WTC11 (cell line): ENCODE data around the gene DBN1. TPM values are rescaled to one million over a fixed set of nuclear protein-coding genes. Genes with fewer than 3 reads are reported as not detected.

Experiments
- ATAC-seq: fragments of 200-7000 bp; cut with Tn5 transposase; 2 replicates; pipeline ENCODE4 v1.10.0; 2021; ENCODE audit warnings: mild to moderate bottlenecking, moderate library complexity
- CTCF ChIA-PET: fragments of 300-600 bp; sonication (Branson Sonifier 250); formaldehyde crosslinking; loops from one replicate; lab custom pipeline; 2021; ENCODE audit warnings: antibody characterized with exemption; lab: Charles Lee
- POLR2A ChIA-PET: fragments of 350-600 bp; sonication (Branson Sonifier 250); formaldehyde crosslinking; loops from one replicate; lab custom pipeline; 2021; ENCODE audit warnings: antibody characterized with exemption; lab: Charles Lee
- DNase-seq: peaks from one replicate; pipeline ENCODE4 v3.0.0; 2021; ENCODE audit warnings: low spot score
- H3K27ac Mint-ChIP-seq: 2 replicates; pipeline ENCODE4 v1.8.0; 2021; ENCODE audit warnings: mixed read lengths
- H3K27me3 Mint-ChIP-seq: 2 replicates; pipeline ENCODE4 v1.8.0; 2021; ENCODE audit warnings: low read depth, mild to moderate bottlenecking, moderate library complexity, mixed read lengths
- H3K36me3 Mint-ChIP-seq: 2 replicates; pipeline ENCODE4 v1.8.0; 2021; ENCODE audit warnings: mixed read lengths
- H3K4me1 Mint-ChIP-seq: 2 replicates; pipeline ENCODE4 v1.8.0; 2022; ENCODE audit warnings: mixed read lengths
- H3K4me3 Mint-ChIP-seq: 2 replicates; pipeline ENCODE4 v1.8.0; 2021; ENCODE audit warnings: mild to moderate bottlenecking, moderate library complexity, mixed read lengths
- H3K9me3 Mint-ChIP-seq: 2 replicates; pipeline ENCODE4 v1.8.0; 2021; ENCODE audit warnings: mixed read lengths
- CBFB ChIP-seq: sonication (generic); formaldehyde crosslinking; IDR thresholded peaks from 2 replicates; pipeline ENCODE4 v1.8.1; 2022; ENCODE audit warnings: mild to moderate bottlenecking, low read depth, missing genetic modification reagents
- E2F1 ChIP-seq: sonication (generic); formaldehyde crosslinking; IDR thresholded peaks from 2 replicates; pipeline ENCODE4 v1.8.0; 2022; ENCODE audit warnings: mild to moderate bottlenecking, missing genetic modification reagents
- E2F5 ChIP-seq: sonication (generic); formaldehyde crosslinking; IDR thresholded peaks from 2 replicates; pipeline ENCODE4 v1.8.1; 2022; ENCODE audit warnings: mild to moderate bottlenecking, moderate library complexity, missing genetic modification reagents
- FOXP1 ChIP-seq: sonication (generic); formaldehyde crosslinking; IDR thresholded peaks from 2 replicates; pipeline ENCODE4 v1.8.0; 2022; ENCODE audit warnings: missing genetic modification reagents, mild to moderate bottlenecking, moderate library complexity, borderline replicate concordance
- GTF2I ChIP-seq: fragments of 250-450 bp; sonication (Bioruptor Pico); conservative IDR thresholded peaks from 2 replicates; pipeline ENCODE4 v1.4.0; 2021; ENCODE audit warnings: mild to moderate bottlenecking
- JAZF1 ChIP-seq: fragments of 250-450 bp; sonication (Bioruptor Pico); IDR thresholded peaks from 2 replicates; pipeline ENCODE4 v1.9.0; 2021; ENCODE audit warnings: moderate library complexity, mild to moderate bottlenecking, inconsistent platforms
- KAT7 ChIP-seq: sonication (generic); formaldehyde crosslinking; IDR thresholded peaks from 2 replicates; pipeline ENCODE4 v1.8.1; 2023; ENCODE audit warnings: missing genetic modification reagents, mild to moderate bottlenecking, borderline replicate concordance
- NFATC4 ChIP-seq: fragments of 250-450 bp; sonication (Bioruptor Pico); IDR thresholded peaks from 2 replicates; pipeline ENCODE4 v1.9.0; 2021; ENCODE audit warnings: mild to moderate bottlenecking
- OVOL2 ChIP-seq: fragments of 250-450 bp; sonication (Bioruptor Pico); IDR thresholded peaks from 2 replicates; pipeline ENCODE4 v1.9.0; 2021; ENCODE audit warnings: mild to moderate bottlenecking, borderline replicate concordance
- PRDM15 ChIP-seq: sonication (generic); formaldehyde crosslinking; IDR thresholded peaks from 2 replicates; pipeline ENCODE4 v1.8.0; 2022; ENCODE audit warnings: missing genetic modification reagents
- RORB ChIP-seq: fragments of 250-450 bp; sonication (Bioruptor Pico); IDR thresholded peaks from 2 replicates; pipeline ENCODE4 v1.9.0; 2021; ENCODE audit warnings: mild to moderate bottlenecking
- SP1 ChIP-seq: sonication (generic); formaldehyde crosslinking; conservative IDR thresholded peaks from 2 replicates; pipeline ENCODE4 v1.8.1; 2022; ENCODE audit warnings: missing genetic modification reagents
- TCF7 ChIP-seq: sonication (generic); formaldehyde crosslinking; IDR thresholded peaks from 2 replicates; pipeline ENCODE4 v1.8.0; 2022; ENCODE audit warnings: mild to moderate bottlenecking, low read depth, missing genetic modification reagents, moderate library complexity
- TEAD1 ChIP-seq: sonication (generic); formaldehyde crosslinking; IDR thresholded peaks from 2 replicates; pipeline ENCODE4 v1.8.0; 2022; ENCODE audit warnings: mild to moderate bottlenecking, missing genetic modification reagents
- ZBTB21 ChIP-seq: sonication (generic); formaldehyde crosslinking; IDR thresholded peaks from 2 replicates; pipeline ENCODE4 v1.8.1; 2023; ENCODE audit warnings: mild to moderate bottlenecking, missing genetic modification reagents, borderline replicate concordance
- ZNF121 ChIP-seq: sonication (generic); formaldehyde crosslinking; IDR thresholded peaks from 2 replicates; pipeline ENCODE4 v1.8.0; 2023; ENCODE audit warnings: missing genetic modification reagents
- ZNF219 ChIP-seq: sonication (generic); formaldehyde crosslinking; IDR thresholded peaks from 2 replicates; pipeline ENCODE4 v1.8.0; 2023; ENCODE audit warnings: missing genetic modification reagents, mild to moderate bottlenecking, borderline replicate concordance
- ZNF263 ChIP-seq: sonication (generic); formaldehyde crosslinking; IDR thresholded peaks from 2 replicates; pipeline ENCODE4 v1.8.1; 2022; ENCODE audit warnings: low read depth, mild to moderate bottlenecking, moderate library complexity, missing genetic modification reagents
- total RNA-seq: library from RNA; stranded (reverse); gene quantifications from 3 replicates; pipeline ENCODE4 v1.2.3, GENCODE V29; 2021
- TF ChIP-seq, protein P1 (sequence below): sonication (generic); formaldehyde crosslinking; IDR thresholded peaks from 2 replicates; pipeline ENCODE4 v1.8.1; 2023; ENCODE audit warnings: mild to moderate bottlenecking, missing genetic modification reagents, moderate library complexity
- TF ChIP-seq, protein P2 (sequence below): fragments of 250-450 bp; sonication (Bioruptor Pico); conservative IDR thresholded peaks from 2 replicates; pipeline ENCODE4 v1.9.0; 2021; ENCODE audit warnings: mild to moderate bottlenecking

The DBN1 gene
- total RNA-seq, 1 experiment from 2014 or later, result 288 TPM

DNA sequence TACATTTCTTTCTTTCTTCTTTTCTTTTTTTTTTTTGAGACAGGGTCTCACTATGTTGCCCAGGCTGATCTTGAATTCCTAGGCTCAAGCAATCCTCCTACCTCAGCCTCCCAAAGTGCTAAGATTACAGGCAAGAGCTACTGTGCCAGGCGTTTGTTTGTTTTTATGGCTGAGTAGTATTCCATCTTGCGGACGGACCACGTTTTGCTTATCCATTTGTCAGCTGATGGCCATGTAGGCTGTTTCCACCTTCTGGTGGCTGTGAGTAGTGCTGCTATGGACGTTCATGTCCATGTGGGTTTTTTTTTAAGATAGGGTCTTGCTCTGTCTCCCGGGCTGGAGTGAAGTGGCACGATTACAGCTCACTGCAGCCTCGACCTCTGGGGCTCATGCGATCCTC, 33.7 kb upstream of the DBN1 start:
- ATAC-seq, result peak; percentile 10; the same call in 1 of the 2 replicates
- POLR2A ChIA-PET, result interaction anchor here (0.6 to 2.7 kb wide), 2 partner anchors 9 to 493 kb away, joined by 5 to 9 read pairs; partner anchors contain the start of gene PDLIM7
- H3K27ac Mint-ChIP-seq, result peak overlapping the region; percentile 15; the same call in 1 of the 2 replicates

GRCh38 chr5:177505075-177505474, 31.6 kb upstream of the DBN1 start:
- no peak for ATAC-seq
- no peak overlapping the region for H3K4me3 Mint-ChIP-seq
- peaks cover 10% of the 10 kb centered on the region for H3K36me3 Mint-ChIP-seq
- CTCF ChIA-PET, result interaction anchor here (1.1 to 6.3 kb wide), 4 partner anchors 10 to 48 kb away, joined by 3 to 57 read pairs (median 6); partner anchors contain the start of gene PDLIM7
- no peaks in the 10 kb centered on the region for H3K9me3 Mint-ChIP-seq
- no peak for DNase-seq
- POLR2A ChIA-PET, result no interaction called here
- H3K27me3 Mint-ChIP-seq, result peaks cover 6% of the 10 kb centered on the region
- H3K4me1 Mint-ChIP-seq, result peaks cover 18% of the 10 kb centered on the region
- no peak overlapping the region for H3K27ac Mint-ChIP-seq
- TF ChIP-seq E2F5 (CRISPR knock-in tag) (no peak), SP1 (CRISPR knock-in tag) (no peak), RORB (CRISPR knock-in tag) (no peak), CBFB (no peak), ZNF219 (CRISPR knock-in tag) (no peak), ZBTB21 (CRISPR knock-in tag) (no peak), KAT7 (no peak), E2F1 (CRISPR knock-in tag) (no peak), ZNF263 (CRISPR knock-in tag) (no peak), NFATC4 (CRISPR knock-in tag) (no peak)
- TF ChIP-seq, protein P1, sequence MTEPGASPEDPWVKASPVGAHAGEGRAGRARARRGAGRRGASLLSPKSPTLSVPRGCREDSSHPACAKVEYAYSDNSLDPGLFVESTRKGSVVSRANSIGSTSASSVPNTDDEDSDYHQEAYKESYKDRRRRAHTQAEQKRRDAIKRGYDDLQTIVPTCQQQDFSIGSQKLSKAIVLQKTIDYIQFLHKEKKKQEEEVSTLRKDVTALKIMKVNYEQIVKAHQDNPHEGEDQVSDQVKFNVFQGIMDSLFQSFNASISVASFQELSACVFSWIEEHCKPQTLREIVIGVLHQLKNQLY, result no peak

More for the DNA sequence above, 33.7 kb upstream of the DBN1 start:
- H3K36me3 Mint-ChIP-seq, result peaks cover 19% of the 10 kb centered on the region
- H3K4me1 Mint-ChIP-seq, result peaks cover 17% of the 10 kb centered on the region
- no peak for TF ChIP-seq OVOL2 (CRISPR knock-in tag)
- no peak for TF ChIP-seq TCF7 (CRISPR knock-in tag)
- TF ChIP-seq ZNF121, result peak; percentile 88; the same call in 1 of the 2 replicates
- TF ChIP-seq TEAD1 (CRISPR knock-in tag), result no peak
- TF ChIP-seq JAZF1 (CRISPR knock-in tag), result no peak
- no peak for TF ChIP-seq PRDM15 (CRISPR knock-in tag)
- no peak for TF ChIP-seq E2F1 (CRISPR knock-in tag)
- TF ChIP-seq, protein P2, sequence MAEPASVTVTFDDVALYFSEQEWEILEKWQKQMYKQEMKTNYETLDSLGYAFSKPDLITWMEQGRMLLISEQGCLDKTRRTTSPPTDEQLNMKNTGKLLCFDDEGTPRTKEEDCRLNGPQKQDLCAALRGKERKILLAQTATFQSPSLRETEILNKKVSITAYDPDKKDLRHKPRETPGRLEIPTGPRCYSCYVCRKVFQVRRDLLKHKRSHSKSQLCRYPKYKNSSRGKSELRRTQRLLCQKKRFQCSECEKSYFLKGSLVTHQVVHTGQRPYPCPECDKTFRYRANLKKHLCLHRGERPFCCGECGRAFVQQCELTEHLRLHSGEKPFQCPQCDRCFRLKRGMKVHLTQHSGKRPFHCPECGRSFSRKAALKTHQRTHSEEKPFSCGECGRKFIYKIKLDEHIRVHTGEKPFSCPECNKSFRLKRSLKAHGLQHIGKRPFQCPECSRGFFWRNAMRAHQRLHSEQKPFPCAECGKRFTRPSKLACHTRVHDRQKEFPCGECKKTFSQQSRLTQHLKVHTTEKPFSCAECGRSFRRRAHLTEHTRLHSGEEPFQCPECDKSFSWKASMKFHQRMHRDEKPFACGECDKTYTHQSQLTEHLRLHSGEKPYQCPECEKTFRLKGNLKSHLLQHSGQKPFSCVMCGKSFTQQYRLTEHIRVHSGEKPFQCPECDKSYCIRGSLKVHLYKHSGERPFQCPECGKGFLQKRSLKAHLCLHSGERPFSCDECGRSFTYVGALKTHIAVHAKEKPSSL (CRISPR knock-in tag), result no peak
- TF ChIP-seq FOXP1 (CRISPR knock-in tag), result no peak
- TF ChIP-seq GTF2I (CRISPR knock-in tag), result 0 out of 2 replicates have a peak, but pooled peaks have one; percentile 56
- CTCF ChIA-PET, result interaction anchor here (0.7 to 6.3 kb wide), 8 partner anchors 8 to 198 kb away, joined by 3 to 57 read pairs (median 4); partner anchors contain the start of gene PDLIM7
- no peaks in the 10 kb centered on the region for H3K9me3 Mint-ChIP-seq
- no peak overlapping the region for H3K4me3 Mint-ChIP-seq
- no peaks in the 10 kb centered on the region for H3K27me3 Mint-ChIP-seq
- no peak for DNase-seq
